ENCODE data around the gene ARHGEF28.

DNA sequence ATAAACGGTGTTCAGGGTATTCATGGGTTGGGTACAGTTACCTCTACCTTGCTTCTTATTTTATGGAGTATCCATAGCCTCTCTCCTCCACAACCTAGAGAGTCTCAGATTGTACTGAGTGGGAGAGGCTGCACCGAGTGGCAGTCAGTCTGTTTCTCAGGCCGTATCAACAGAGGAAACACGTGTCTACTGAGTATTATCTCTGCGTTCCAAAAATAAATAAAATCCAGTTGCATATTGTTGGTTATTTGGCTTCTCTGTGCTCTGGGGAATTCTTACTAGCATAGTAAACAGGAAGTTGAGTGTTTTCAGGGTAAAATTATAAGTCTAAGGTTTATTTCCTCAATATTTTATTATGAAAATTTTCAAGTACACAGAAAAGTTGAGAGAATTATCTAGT is 231.0 kb downstream of the ARHGEF28 start:
- no peak for TF ChIP-seq POLR2A (IDR thresholded peaks at IDR 0.05)
- TF ChIP-seq, protein P1, sequence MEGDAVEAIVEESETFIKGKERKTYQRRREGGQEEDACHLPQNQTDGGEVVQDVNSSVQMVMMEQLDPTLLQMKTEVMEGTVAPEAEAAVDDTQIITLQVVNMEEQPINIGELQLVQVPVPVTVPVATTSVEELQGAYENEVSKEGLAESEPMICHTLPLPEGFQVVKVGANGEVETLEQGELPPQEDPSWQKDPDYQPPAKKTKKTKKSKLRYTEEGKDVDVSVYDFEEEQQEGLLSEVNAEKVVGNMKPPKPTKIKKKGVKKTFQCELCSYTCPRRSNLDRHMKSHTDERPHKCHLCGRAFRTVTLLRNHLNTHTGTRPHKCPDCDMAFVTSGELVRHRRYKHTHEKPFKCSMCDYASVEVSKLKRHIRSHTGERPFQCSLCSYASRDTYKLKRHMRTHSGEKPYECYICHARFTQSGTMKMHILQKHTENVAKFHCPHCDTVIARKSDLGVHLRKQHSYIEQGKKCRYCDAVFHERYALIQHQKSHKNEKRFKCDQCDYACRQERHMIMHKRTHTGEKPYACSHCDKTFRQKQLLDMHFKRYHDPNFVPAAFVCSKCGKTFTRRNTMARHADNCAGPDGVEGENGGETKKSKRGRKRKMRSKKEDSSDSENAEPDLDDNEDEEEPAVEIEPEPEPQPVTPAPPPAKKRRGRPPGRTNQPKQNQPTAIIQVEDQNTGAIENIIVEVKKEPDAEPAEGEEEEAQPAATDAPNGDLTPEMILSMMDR (IDR thresholded peaks at IDR 0.05), result no peak

All from right lobe of liver (tissue), 4 donors.